ENCODE results near the gene HNRNPA3.
"Not testable (repeated sequence)": the region's sequence is repeated elsewhere in the genome, so short reads cannot be mapped to it uniquely, and the experiment has no call there.

Gene HNRNPA3

DNA sequence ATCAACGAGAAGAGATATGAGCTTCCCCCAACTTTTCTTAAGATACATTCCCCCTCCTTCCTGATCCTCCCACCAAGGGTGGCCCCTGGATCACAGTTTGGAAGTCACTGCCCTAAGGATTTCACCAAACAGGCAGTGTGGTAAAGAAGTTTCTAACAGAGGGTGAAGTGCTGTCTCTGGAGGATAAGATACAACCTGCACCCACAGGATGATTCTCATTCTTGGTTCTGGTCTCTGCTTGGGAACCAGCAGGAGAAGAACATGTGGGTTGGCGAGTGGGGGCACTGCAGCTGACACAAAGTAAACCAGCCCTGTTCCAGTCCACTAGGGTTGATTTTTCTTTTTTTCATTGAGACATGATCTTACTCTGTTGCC, 42.6 kb downstream of the HNRNPA3 start:
- no peak for DNase-seq (ENCODE audit: low read depth in 2 of 2)

DNA sequence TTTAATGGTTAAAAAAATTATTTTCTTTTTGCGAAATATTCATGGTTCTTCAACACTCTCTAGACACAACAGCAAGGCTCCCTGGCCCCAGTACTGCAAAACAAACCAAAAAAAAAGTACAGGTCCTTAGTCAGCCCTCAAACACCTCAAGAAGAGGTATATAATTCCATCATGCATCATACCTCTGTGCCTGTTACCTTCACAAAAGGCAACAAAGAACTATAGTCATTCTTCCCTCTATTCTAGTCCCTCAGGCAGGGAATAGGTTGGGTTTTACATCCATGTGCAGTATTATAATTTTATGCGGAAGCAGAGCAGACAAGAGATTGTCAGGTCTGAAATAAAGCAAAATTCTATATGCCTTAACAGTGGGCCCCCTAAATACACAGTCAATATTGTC, 43.4 kb downstream of the HNRNPA3 start:
- no peak for DNase-seq (ENCODE audit: low read depth in 2 of 2)

DNA sequence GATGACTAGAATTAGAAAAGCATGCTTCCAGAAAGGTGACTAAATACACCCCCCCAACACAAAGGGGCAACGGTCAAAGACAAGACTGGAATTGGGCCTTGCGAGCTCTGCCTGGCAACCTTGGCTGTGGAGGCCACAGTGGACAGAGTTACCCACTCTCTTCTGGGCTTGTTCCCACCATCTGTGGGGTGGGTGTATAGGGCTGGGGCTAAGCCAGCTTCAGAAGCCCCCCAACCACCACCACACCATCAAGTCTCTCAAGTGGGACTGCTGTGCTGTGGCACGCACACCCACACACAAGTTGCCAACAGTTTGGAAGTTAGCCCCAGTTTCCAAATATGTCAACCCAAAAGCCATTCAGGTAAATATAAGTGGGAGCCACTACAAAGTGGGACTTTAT, 44.1 kb downstream of the HNRNPA3 start:
- no peak for DNase-seq (ENCODE audit: low read depth in 2 of 2)

DNA sequence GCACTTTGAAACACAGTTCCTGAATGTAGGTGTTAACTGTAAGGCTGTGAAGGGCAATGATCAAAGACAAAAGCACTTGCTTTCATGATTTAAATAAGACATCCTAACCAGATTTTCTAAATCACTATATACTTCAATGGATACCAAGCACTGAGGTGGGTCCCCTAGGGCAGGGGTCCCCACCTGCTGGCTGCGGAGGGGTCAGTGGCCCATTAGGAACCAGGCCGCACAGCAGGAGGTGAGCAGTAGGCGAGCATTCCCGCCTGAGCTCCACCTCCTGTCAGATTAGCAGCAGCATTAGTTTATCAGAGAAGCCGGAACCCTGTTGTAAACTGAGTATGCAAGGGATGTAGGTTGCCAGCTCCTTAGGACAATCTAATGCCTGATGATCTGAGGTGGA, 44.9 kb downstream of the HNRNPA3 start:
- no peak for DNase-seq (ENCODE audit: low read depth in 2 of 2)

DNA sequence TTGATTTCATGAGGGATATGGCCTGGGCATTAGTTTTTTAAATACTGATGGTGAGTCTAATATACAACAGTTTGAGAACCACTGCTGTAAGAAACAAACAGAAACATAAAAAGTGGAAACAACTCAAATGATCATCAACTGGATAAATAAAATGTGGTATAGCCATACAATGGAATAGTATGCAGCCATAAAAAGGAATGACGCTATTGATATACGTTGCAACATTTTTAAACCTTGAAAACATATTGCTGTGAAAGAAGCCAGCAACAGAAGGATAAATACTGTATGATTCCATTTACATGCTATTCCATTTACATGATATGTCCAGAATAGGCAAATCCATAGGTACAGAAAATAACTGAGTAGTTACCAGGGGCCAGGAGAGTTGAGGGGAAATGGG, 45.5 kb downstream of the HNRNPA3 start:
- no peak for DNase-seq (ENCODE audit: low read depth in 2 of 2)

DNA sequence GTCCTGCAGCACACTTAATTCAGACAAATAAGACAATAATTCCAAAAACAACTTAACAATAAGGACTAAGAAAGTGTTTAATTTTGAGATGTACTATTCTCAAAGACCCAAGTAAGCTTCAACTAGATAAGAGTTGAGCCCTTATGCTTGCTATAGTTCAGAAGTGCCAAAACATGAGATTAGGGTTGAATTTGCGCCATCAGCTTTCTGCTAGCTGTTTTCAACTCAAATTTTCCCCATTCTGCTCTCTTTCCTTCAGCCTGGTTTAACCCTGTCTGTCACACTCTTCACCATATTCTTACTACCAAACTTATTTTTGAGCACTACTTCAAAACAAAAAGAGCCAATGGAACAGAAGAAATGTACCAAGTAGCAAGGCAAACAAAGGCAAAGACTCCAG, 47.8 kb downstream of the HNRNPA3 start:
- no peak for DNase-seq (ENCODE audit: low read depth in 2 of 2)

DNA sequence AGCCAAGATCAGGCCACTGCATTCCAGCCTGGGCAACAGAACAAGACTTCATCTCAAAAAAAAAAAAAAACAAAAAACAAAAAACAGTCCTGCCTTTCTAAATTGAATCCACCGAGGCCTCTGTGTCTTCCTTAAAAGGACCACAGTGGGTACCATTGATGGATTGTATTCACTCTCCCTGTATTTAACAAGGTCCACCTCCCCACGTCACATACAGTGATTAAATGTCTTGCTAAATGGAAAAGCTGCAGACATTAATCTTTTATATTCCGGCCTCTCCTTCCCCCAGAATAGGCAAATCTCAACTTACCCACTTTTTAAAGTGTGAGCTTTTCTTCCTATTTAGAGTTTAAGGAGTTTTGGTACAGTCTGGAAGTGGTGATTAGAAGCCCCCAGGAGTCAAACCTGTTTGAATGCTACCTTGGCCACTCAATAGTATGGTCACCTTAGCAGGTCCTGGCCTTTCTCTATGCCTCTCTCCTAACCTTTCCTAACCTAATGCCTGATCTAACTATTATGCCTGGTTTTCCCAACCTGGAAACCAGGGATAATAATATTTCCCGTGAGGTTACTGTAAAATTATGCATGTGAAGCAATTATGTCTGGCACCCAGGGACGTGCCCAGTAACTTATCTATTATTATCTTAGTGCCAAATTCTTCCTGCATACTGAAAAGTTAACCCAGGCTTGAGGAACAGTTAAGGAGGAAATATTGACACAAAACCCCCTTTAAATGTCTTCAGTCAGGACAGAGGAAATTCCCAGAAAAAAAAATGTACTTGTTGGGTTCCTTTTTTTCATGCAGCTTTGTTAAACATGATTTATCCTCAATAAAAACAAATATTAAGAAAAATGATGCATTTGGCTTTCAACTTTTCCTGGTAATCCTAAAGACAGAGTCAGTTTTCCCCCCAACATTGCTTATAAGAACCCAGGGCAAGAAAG, 48.8 kb downstream of the HNRNPA3 start:
- no peak for DNase-seq (ENCODE audit: low read depth in 2 of 2)

DNA sequence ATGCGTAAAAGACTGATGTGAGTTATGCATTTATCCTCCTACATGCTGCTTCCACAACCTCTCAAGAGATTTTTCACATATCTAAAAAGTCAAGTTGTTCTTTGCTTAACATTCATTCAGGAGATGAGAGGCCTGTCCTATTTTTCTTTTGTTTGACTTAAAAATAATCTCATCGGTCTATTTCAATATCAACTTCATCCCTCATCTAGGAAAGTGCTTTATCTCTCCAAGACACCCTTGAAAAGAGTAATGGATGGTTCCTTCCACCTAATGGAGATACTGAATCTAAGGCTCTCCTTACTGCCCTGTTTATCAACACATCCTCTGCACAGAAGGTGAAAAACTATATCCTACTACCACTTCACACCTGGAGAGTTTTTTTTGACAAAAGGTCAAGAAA, 49.5 kb downstream of the HNRNPA3 start:
- DNase-seq (ENCODE audit: low read depth in 2 of 2) = no peak

DNA sequence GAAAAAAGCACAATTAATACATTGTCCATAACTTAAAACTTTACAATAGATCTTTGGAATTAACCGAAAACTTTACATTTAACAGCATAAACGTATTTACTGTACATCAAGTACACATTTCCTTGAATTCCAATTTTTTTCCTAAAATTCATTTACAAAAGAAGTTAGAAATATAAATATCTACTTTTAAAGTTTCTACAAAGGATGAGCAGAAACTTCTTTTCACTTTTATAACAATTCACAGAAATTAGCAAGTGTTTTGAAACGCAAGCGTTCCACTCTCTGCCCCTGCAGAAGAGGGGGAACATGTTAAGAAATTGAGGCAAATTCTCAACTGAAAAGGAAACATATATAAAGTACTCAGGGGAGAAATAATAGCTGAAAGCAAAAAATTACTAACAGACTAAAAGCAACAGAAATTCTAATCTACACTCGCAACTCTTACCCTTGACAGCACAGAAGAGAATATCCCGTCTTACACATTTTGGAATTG, 50.4 kb downstream of the HNRNPA3 start:
- DNase-seq (ENCODE audit: low read depth in 2 of 2) = no peak

DNA sequence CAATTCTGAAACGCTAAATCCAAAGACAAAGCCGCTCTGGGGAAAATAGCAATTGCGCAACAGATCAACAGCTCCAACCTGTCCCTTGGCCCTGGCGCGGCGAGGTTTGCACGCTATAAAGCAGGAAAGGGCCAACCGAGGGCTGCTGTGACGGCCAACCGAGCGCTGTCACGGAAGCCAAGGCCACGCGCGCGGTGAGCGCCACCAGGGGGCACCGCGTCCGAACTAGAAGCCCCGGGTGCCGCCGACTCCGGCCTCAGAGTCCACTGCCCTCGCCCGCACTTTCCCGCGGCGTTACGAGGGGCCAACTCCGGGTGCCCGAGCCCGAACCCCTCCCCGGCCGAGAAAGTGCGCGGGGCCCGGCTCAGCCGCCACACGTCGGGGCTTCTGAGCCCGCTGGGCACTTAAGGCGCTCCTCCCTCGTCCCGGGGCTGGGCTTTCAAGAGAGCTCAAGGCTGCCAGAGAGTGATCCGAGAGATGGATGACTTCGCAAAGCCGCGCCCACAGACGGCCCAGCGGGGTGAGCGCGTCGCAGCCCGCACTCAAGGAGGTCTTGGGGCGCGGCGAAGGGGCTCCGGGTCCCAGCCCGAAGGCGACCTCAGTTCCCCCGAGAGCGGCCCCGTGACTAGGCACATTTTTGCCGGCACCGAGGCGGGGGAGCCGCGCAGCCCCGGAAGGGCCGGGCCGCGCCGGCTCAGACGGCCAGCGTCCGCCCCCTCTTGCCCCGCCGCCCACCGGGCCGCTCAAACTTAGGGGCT, 51.0 kb downstream of the HNRNPA3 start:
- peak; percentile 87 for DNase-seq (ENCODE audit: low read depth in 2 of 2)

DNA sequence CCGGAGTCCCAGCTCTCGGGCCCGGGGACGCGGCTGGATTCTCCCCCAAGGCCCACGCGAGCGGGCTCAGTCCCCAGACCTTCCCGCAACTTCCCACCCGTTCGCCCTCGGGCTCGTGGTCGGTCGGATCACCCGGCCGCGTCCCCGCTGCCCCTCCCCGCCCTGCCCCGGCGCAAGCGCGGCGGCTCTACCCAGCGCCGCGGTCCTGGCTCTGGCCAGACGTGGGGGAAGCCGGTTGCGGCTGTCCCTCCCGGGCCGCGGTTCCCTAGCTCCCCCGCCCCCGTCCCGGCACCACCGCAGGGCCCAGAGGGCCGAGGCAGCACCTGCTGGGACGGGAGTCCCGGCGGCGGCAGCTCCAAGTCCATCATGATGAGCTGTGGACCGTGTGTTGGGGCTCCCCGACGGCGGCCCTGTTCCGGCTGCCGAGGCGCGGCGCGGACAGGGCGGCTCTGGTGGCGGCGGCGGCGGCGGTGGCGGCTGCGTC, 51.7 kb downstream of the HNRNPA3 start:
- no peak for DNase-seq (ENCODE audit: low read depth in 2 of 2)

DNA sequence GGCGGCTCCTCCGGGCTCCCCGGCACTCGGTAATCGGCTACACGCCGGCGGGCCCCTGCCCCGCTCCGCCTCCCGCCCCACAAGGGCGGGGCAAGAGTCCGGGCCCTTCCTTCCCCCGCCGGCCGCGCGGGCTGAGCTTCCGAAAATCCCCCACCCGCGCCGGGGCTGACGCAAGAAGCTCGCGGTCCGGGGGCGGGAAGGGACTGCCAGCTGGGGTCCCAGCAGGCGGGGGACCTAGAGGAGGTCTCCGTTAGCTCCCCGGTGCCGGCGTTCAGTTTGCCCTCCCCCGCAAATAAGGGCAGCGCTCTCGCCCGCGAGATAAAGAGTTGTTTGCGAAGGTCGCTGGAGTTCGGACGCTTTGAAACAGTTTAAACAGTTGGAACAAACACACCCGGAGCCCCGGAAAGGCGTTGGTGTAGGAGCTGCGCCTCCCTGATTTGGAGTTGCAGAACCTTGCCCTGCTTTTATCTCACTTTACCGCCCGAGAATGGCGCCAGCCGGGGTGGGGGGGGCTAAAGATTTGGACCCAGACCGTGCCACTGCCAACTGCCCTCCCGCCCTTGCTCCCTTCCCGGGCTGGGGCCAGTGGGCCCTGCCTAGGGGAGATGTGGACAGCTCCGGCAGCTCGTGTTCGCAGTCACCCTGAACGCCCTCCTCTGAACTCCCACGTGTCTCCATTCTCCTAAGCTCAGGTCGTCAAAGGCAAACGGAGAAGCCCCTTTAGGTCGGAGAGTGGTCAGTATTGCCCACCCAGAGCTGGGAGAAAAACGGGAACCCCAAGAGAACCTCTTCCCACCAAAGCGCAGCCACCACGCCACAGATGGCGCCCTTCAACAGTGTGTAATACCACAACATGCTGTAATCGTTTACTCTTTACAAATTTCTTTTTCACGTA, 52.3 kb downstream of the HNRNPA3 start, which contains the start of gene NFE2L2:
NFE2L2 (minus strand) TSS at position 35 of the 895 bp plus-strand sequence. CDS start 151 bp downstream, outside the sequence.
- peak; percentile 89 to 94 for DNase-seq (ENCODE audit: low read depth in 2 of 2)

DNA sequence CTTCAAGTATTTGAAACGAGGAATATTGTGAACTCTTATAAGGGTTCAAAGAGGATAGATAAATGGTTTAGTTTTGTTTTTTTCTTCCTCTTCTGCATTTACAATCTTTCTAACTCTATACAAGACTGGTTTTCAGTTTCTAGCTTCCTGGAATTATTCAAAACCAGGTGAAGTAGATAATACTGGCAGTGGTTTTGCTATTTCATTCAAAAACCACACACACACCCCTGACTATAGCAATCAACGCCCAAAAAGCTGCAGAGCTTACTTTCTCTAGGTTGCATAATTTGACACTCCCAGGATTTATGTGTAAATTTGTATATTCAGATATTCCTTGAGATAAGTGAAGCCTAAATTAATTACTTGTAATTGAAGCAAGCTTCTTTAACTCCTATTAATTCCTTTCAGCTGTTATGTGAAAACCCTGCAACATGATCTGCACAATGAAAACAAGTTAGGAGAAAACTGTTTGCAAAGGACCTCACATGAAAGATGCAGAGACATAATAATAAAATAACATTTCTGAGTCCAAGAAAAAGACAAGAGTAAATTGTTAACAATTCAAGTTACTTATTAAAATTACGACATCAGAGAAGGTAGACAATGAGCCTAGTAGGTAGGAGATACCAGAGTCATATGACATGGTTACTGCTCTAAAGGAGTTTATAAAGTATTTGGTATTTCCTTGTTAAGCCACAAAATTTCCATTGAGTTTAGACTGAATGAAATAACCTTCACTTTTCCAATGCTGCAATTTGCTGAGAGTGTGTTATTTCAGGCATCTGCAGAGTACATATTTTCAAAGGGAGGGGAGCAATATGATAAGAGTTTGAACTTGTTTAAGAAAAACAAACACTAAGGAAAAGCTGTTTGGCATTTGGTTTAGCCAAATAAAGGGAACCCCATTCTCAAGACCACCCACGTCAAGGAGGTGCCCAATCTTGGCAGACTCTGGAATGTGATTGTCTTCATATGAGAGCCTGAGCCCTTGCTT, 53.5 kb downstream of the HNRNPA3 start:
- no peak for DNase-seq (ENCODE audit: low read depth in 2 of 2)

DNA sequence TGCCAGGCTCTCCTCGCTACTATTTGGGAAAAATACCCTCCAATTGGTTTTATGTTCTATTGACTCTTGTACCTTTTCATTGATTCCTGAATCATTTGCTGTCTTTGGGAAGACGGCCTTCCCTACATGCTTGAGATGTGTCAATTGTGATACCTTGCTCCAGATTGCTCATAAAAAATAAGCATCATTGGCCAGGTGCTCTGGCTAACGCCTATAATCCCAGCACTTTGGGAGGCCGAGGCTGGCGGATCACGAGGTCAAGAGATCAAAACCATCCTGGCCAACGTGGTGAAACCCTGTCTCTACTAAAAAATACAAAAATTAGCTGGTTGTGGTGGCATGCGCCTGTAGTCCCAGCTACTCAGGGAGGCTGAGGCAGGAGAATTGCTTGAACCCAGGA, 54.4 kb downstream of the HNRNPA3 start:
- DNase-seq (ENCODE audit: low read depth in 2 of 2) = not testable (repeated sequence)

DNA sequence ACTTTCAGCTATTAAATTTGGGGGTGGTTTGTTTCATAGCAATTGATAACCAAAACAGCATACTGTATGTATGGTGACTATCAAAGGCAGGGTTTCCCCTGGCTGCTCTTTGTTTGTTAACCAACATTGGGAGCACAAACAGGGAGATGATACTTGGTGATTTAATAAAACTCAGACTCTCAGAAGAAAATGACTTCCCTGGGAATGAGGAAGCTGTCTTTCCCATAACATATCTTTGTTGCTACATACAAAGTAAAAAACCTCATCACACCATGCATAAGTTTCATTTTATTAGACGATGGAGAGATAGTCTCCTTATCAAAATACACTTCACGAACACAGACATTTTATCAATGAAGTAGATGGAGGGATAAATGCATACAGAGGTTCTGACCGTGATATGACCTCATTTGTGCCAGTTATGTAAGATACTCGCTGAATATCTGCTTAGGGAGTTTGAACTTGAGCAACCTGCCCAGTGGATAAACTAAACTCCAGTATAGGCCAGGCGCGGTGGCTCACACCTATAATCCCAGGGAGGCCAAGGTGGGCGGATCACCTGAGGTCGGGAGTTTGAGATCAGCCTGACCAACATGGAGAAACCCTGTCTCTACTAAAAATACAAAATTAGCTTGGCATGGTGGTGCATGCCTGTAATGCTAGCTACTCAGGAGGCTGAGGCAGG, 55.7 kb downstream of the HNRNPA3 start:
- no peak for DNase-seq (ENCODE audit: low read depth in 2 of 2)

DNA sequence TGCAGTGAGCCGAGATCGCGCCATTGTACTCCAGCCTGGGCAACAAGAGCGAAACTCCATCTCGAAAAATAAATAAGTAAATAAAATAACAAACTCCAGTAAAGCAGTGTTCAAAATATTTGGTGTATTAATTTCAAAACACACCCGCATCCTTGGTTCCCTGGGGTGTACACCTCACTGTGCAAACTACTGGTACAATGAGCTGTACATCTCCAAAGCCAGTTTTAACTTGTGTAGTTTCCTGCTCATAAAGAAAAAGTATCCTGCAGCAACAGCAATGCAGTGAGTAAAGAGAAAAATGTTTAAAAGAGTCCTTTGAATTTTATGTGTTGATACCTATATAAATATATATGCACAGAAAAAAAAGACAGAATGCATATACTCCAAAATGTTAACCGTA, 56.3 kb downstream of the HNRNPA3 start:
- no peak for DNase-seq (ENCODE audit: low read depth in 2 of 2)

DNA sequence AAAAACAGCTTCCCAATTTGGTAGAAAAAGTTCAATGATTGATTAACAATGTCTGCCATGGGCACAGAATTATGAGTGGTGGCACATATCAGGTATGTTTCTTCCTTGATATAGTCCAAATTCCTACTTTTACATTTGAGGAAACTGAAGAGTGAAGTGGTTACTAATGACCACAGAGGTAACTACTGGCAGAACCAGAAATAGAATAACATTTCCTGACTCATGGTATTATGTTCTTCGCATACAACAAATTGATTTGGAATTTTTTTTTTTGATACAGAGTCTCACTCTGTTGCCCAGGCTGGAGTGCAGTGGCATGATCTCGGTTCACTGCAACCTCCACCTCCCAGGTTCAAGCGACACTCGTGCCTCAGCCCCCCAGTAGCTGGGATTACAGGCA, 57.9 kb downstream of the HNRNPA3 start:
- DNase-seq (ENCODE audit: low read depth in 2 of 2) = no peak

DNA sequence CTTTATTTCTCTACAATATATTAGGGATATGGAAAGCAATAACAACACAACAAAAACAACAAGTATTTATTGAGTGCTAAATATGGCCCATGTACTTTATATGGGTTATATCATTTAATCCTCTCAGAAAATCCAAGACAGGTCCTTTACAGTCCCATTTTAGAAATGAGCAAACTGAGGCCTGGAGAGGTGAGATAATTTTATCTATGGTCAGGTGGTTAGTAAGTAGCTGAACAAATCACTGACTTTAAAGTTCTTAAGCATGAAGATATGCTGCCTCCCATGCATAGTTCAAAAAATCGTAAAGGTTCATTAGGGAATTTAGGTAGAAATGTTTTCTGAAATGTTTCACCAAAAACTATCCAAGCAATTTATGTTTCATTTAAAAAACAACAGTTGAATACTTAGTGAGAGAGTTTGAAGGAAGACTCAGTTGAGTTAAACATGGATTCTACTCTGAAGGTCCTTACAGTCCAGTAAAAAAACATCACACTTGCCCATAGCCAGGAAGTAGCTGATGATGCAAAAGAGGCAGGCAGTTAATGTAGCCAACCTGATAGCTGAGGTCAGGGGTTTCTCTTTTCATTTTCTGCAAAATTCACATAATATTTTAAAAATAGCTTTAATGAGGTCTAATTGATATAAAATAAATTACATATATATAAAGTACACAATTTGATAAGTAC, 59.5 kb downstream of the HNRNPA3 start:
- no peak for DNase-seq (ENCODE audit: low read depth in 2 of 2)

DNA sequence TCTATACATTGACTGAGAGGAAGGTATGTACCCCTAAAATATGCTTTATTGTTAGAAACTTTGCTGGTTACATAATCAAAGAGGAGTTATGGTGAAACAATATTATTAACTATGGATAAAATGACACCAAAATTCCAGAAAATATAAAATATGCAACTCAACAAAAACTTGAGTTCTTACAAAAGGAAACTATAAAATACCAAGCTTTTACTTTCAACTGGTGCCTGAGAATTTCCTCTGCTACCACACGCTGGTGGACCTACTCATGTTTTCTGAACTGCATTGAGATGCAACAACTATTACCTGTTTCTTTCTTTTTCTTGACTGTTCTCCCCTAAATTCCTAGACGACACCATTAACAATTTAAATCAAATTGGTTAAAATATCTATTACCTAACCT, 60.2 kb downstream of the HNRNPA3 start:
- no peak for DNase-seq (ENCODE audit: low read depth in 2 of 2)
